GM23338 (cell line): ENCODE results near the gene CASK. TPM values are rescaled to one million over a fixed set of nuclear protein-coding genes. Genes with fewer than 3 reads are reported as not detected.
A peak's percentile ranks its signal among the peaks of the same experiment; 100 is the strongest.

Source experiments
- ATAC-seq: fragments of 200-7000 bp; cut with Tn5 transposase; 3 replicates; pipeline ENCODE4 v1.9.1; 2020
- DNase-seq: peaks from one replicate; pipeline ENCODE4 v3.0.0-alpha.2; 2015; ENCODE audit warnings: low spot score
- H2AFZ ChIP-seq: fragments of 200-600 bp; sonication (generic); 2 replicates; pipeline ENCODE4 v1.8.0; 2016; ENCODE audit warnings: antibody characterized with exemption, mild to moderate bottlenecking, moderate library complexity
- H3F3A ChIP-seq: fragments of 200-600 bp; sonication (generic); replicated peaks from 2 replicates; pipeline ENCODE4 v1.8.0; 2017; ENCODE audit warnings: antibody characterized with exemption, mixed run types, low read depth
- H3K27ac ChIP-seq: fragments of 200-600 bp; sonication (generic); 2 replicates; pipeline ENCODE4 v1.6.1; 2016; ENCODE audit warnings: low read depth
- H3K27me3 ChIP-seq: fragments of 200-600 bp; sonication (generic); 2 replicates; pipeline ENCODE4 v1.8.0; 2016; ENCODE audit warnings: mild to moderate bottlenecking, mixed run types, moderate library complexity; ENCODE audit not compliant: insufficient read depth
- H3K36me3 ChIP-seq: fragments of 200-600 bp; sonication (generic); 2 replicates; pipeline ENCODE4 v1.8.0; 2016; ENCODE audit warnings: mild to moderate bottlenecking; ENCODE audit not compliant: insufficient read depth
- H3K4me1 ChIP-seq: fragments of 200-600 bp; sonication (generic); 2 replicates; pipeline ENCODE4 v1.8.0; 2016; ENCODE audit warnings: mild to moderate bottlenecking, moderate library complexity; ENCODE audit not compliant: insufficient read depth
- H3K4me2 ChIP-seq: fragments of 200-600 bp; sonication (generic); 2 replicates; pipeline ENCODE4 v1.7.1; 2017; ENCODE audit warnings: mixed run types
- H3K4me3 ChIP-seq: fragments of 200-600 bp; sonication (generic); 2 replicates; pipeline ENCODE4 v1.6.1; 2016; ENCODE audit warnings: mixed run types
- H3K79me2 ChIP-seq: fragments of 200-600 bp; sonication (generic); replicated peaks from 2 replicates; pipeline ENCODE4 v1.8.0; 2017; ENCODE audit warnings: mild to moderate bottlenecking; ENCODE audit not compliant: insufficient read depth
- H3K9me2 ChIP-seq: fragments of 200-600 bp; sonication (generic); 2 replicates; pipeline ENCODE4 v1.8.0; 2017; ENCODE audit not compliant: insufficient read depth
- H4K20me1 ChIP-seq: fragments of 200-600 bp; sonication (generic); replicated peaks from 2 replicates; pipeline ENCODE4 v1.8.0; 2017; ENCODE audit warnings: mild to moderate bottlenecking; ENCODE audit not compliant: insufficient read depth
- H3K27ac Mint-ChIP-seq: 2 replicates; pipeline ENCODE4 v1.8.0; 2020; ENCODE audit warnings: inconsistent platforms, mild to moderate bottlenecking, moderate library complexity, mixed read lengths
- H3K27me3 Mint-ChIP-seq: 3 replicates; pipeline ENCODE4 v1.8.0; 2022; ENCODE audit warnings: low read depth, mild to moderate bottlenecking, moderate library complexity, mixed read lengths, inconsistent platforms; ENCODE audit not compliant: insufficient read depth, poor library complexity
- H3K36me3 Mint-ChIP-seq: 3 replicates; pipeline ENCODE4 v1.8.0; 2021; ENCODE audit warnings: low read depth, mild to moderate bottlenecking, inconsistent platforms, moderate library complexity, mixed read lengths
- H3K4me1 Mint-ChIP-seq: 3 replicates; pipeline ENCODE4 v1.8.0; 2020; ENCODE audit warnings: mild to moderate bottlenecking, inconsistent platforms, mixed read lengths
- H3K4me3 Mint-ChIP-seq: 3 replicates; pipeline ENCODE4 v1.8.0; 2021; ENCODE audit warnings: moderate library complexity, mild to moderate bottlenecking, inconsistent platforms, mixed read lengths
- H3K9me3 Mint-ChIP-seq: 3 replicates; pipeline ENCODE4 v1.8.0; 2020; ENCODE audit warnings: moderate library complexity, mild to moderate bottlenecking, inconsistent platforms, mixed read lengths
- CREB1 ChIP-seq: fragments of 250-450 bp; sonication (Bioruptor Pico); IDR thresholded peaks from 2 replicates; pipeline ENCODE4 v1.5.0; 2020; ENCODE audit warnings: low read depth, mild to moderate bottlenecking, moderate library complexity
- CTCF ChIP-seq, 2 experiments: fragments of 200-600 bp in 1 of 2; sonication (generic) in 1 of 2; conservative IDR thresholded peaks; 2 replicates each; pipeline versions ENCODE4 v1.5.1 to v1.6.1; 2016 to 2017; ENCODE audit warnings: antibody characterized with exemption in 2 of 2, low read depth in 2 of 2, mild to moderate bottlenecking in 2 of 2, moderate library complexity in 1 of 2
- ETS1 ChIP-seq: IDR thresholded peaks from 2 replicates; pipeline ENCODE4 v1.6.1; 2016; ENCODE audit warnings: antibody characterized with exemption
- EZH2 ChIP-seq: fragments of 200-600 bp; sonication (generic); IDR thresholded peaks from one replicate; pipeline ENCODE4 v1.8.0; 2017; ENCODE audit warnings: antibody characterized with exemption, mild to moderate bottlenecking, low read depth; ENCODE audit not compliant: unreplicated experiment
- EZH2phosphoT487 ChIP-seq: fragments of 200-600 bp; sonication (generic); IDR thresholded peaks from one replicate; pipeline ENCODE4 v1.8.1; 2018; ENCODE audit warnings: antibody characterized with exemption; ENCODE audit not compliant: unreplicated experiment
- NANOG ChIP-seq: IDR thresholded peaks from 2 replicates; pipeline ENCODE4 v1.6.1; 2016; ENCODE audit warnings: antibody characterized with exemption, borderline replicate concordance
- POLR2AphosphoS5 ChIP-seq: IDR thresholded peaks from 2 replicates; pipeline ENCODE4 v1.6.1; 2016; ENCODE audit warnings: antibody characterized with exemption, low read depth
- REST ChIP-seq: IDR thresholded peaks from one replicate; pipeline ENCODE4 v1.6.1; 2018; ENCODE audit warnings: antibody characterized with exemption; ENCODE audit not compliant: unreplicated experiment
- STAT1 ChIP-seq: IDR thresholded peaks from one replicate; pipeline ENCODE4 v1.6.1; 2016; ENCODE audit warnings: antibody characterized with exemption; ENCODE audit not compliant: unreplicated experiment
- ZNF331 ChIP-seq: fragments of 250-450 bp; sonication (Bioruptor Pico); IDR thresholded peaks from 2 replicates; pipeline ENCODE4 v1.5.0; 2020; ENCODE audit warnings: low read depth, mild to moderate bottlenecking, moderate library complexity
- polyA plus RNA-seq: library from polyadenylated mRNA; unstranded; fragments of >200 nt; fragmentation: Nextera tagmentation; extraction: Ambion mirVana; gene quantifications from 2 replicates; pipeline ENCODE4 v1.2.1, GENCODE V29; 2016
- total RNA-seq: library from RNA; depleted of rRNA; stranded (reverse); fragments of >200 nt; shearing (Covaris generic); gene quantifications from 2 replicates; pipeline ENCODE4 v1.2.3, GENCODE V29; 2014

Gene CASK
- total and polyA plus RNA-seq, 2 experiments from 2014 or later: 15.3 to 44.4 TPM

- H3K4me3 ChIP-seq: no peak overlapping the region
- no peaks in the 10 kb centered on the region for H4K20me1 ChIP-seq
- H3K27me3 ChIP-seq: no peaks in the 10 kb centered on the region
- H3K79me2 ChIP-seq: no peaks in the 10 kb centered on the region
- H3F3A ChIP-seq: peaks cover 9% of the 10 kb centered on the region; the same call in 1 of the 2 replicates
- peaks cover 3% of the 10 kb centered on the region; the same call in 1 of the 3 replicates for H3K36me3 Mint-ChIP-seq
- H3K4me1 Mint-ChIP-seq: peaks cover 9% of the 10 kb centered on the region; the same call in 2 of the 3 replicates
- peaks cover 4% of the 10 kb centered on the region for H3K27me3 Mint-ChIP-seq
- no peaks in the 10 kb centered on the region for H3K9me2 ChIP-seq
- peak overlapping the region; percentile 95 for H3K27ac ChIP-seq
- H3K9me3 Mint-ChIP-seq: peaks cover 4% of the 10 kb centered on the region; the same call in 1 of the 3 replicates
- H2AFZ ChIP-seq: no peak overlapping the region
- H3K36me3 ChIP-seq: no peaks in the 10 kb centered on the region
- H3K4me2 ChIP-seq: no peak overlapping the region; the same call in 1 of the 2 replicates
- no peak overlapping the region for H3K27ac Mint-ChIP-seq
- 0 out of 2 replicates have a peak, but pooled peaks cover 5% of the 10 kb centered on the region for H3K4me1 ChIP-seq
- no peak overlapping the region for H3K4me3 Mint-ChIP-seq
- ATAC-seq (no peak), DNase-seq (no peak)
- TF ChIP-seq EZH2phosphoT487 (no peak), REST (no peak), CREB1 (CRISPR knock-in tag) (no peak), ETS1 (no peak), POLR2AphosphoS5 (no peak)
Observed at GRCh38 chrX:41473936-41474725, 449.2 kb downstream of the CASK start.

GRCh38 chrX:41472231-41472815, 451.0 kb downstream of the CASK start:
- no peaks in the 10 kb centered on the region for H3K27me3 ChIP-seq
- TF ChIP-seq STAT1 (no peak), ZNF331 (CRISPR knock-in tag) (no peak), POLR2AphosphoS5 (no peak), EZH2 (no peak), CTCF (conservative IDR thresholded peaks at IDR 0.05; ENCODE audit: low read depth in 2 of 2) (no peak), EZH2phosphoT487 (no peak), ETS1 (no peak), NANOG (no peak)
- H3K4me2 ChIP-seq: no peak overlapping the region
- H3K36me3 ChIP-seq: no peaks in the 10 kb centered on the region
- H4K20me1 ChIP-seq: no peaks in the 10 kb centered on the region
- H3K4me1 ChIP-seq: no peaks in the 10 kb centered on the region
- peaks cover 4% of the 10 kb centered on the region; the same call in 1 of the 3 replicates for H3K9me3 Mint-ChIP-seq
- H3K4me1 Mint-ChIP-seq: peaks cover 7% of the 10 kb centered on the region; the same call in 2 of the 3 replicates
- H3K36me3 Mint-ChIP-seq: peaks cover 3% of the 10 kb centered on the region; the same call in 1 of the 3 replicates
- no peak overlapping the region for H3K27ac ChIP-seq
- H3K79me2 ChIP-seq: no peaks in the 10 kb centered on the region
- no peak overlapping the region for H3K4me3 ChIP-seq
- H3K27ac Mint-ChIP-seq: no peak overlapping the region
- H3K27me3 Mint-ChIP-seq: peaks cover 4% of the 10 kb centered on the region
- DNase-seq (no peak), ATAC-seq (no peak)
- no peak overlapping the region for H2AFZ ChIP-seq
- no peaks in the 10 kb centered on the region for H3K9me2 ChIP-seq
- H3K4me3 Mint-ChIP-seq: no peak overlapping the region
- H3F3A ChIP-seq: peaks cover 9% of the 10 kb centered on the region; the same call in 1 of the 2 replicates
